H7 (cell line): ENCODE measurements around the gene TRIAP1. TPM values are rescaled to one million over a fixed set of nuclear protein-coding genes. Genes with fewer than 3 reads are reported as not detected.
"Not testable (repeated sequence)": the region's sequence is repeated elsewhere in the genome, so short reads cannot be mapped to it uniquely, and the experiment has no call there.

Experiments used
- DNase-seq: peaks from one replicate; pipeline ENCODE4 v3.0.0; 2012
- H3K27me3 ChIP-seq: 2 replicates; pipeline ENCODE4 v1.6.0; 2011; ENCODE audit warnings: mild to moderate bottlenecking, low read length; ENCODE audit not compliant: control insufficient read depth, insufficient read depth
- H3K36me3 ChIP-seq: replicated peaks from 2 replicates; pipeline ENCODE4 v1.5.1; 2011; ENCODE audit warnings: low read length; ENCODE audit not compliant: control insufficient read depth, insufficient read depth
- H3K4me3 ChIP-seq: 2 replicates; pipeline ENCODE4 v1.5.1; 2011; ENCODE audit warnings: low read depth, mild to moderate bottlenecking, control low read depth, low read length, moderate library complexity; ENCODE audit not compliant: insufficient read depth
- total RNA-seq: library from RNA; depleted of rRNA; stranded (reverse); fragments of >200 nt; shearing (Covaris generic); gene quantifications from 2 replicates; pipeline ENCODE4 v1.2.3, GENCODE V29; 2014

Gene TRIAP1
- total RNA-seq, 1 experiment from 2014 or later = 35.2 TPM

GRCh38 chr12:120457133-120457532 lies 10.9 kb upstream of the TRIAP1 start:
- peak; percentile 84 for DNase-seq
- H3K36me3 ChIP-seq = peaks cover 38% of the 10 kb centered on the region

GRCh38 chr12:120455302-120455701 lies 9.1 kb upstream of the TRIAP1 start:
- peaks cover 29% of the 10 kb centered on the region for H3K36me3 ChIP-seq
- no peak overlapping the region for H3K4me3 ChIP-seq
- no peak for DNase-seq
- H3K27me3 ChIP-seq = no peaks in the 10 kb centered on the region

More at GRCh38 chr12:120457133-120457532, 10.9 kb upstream of the TRIAP1 start:
- H3K4me3 ChIP-seq = no peak overlapping the region
- H3K27me3 ChIP-seq = no peaks in the 10 kb centered on the region

GRCh38 chr12:120453977-120454376 lies 7.8 kb upstream of the TRIAP1 start:
- Histone ChIP-seq H3K27me3 (no peaks in the 10 kb centered on the region), H3K4me3 (no peak overlapping the region), H3K36me3 (peaks cover 22% of the 10 kb centered on the region)
- DNase-seq = peak; percentile 74

DNA sequence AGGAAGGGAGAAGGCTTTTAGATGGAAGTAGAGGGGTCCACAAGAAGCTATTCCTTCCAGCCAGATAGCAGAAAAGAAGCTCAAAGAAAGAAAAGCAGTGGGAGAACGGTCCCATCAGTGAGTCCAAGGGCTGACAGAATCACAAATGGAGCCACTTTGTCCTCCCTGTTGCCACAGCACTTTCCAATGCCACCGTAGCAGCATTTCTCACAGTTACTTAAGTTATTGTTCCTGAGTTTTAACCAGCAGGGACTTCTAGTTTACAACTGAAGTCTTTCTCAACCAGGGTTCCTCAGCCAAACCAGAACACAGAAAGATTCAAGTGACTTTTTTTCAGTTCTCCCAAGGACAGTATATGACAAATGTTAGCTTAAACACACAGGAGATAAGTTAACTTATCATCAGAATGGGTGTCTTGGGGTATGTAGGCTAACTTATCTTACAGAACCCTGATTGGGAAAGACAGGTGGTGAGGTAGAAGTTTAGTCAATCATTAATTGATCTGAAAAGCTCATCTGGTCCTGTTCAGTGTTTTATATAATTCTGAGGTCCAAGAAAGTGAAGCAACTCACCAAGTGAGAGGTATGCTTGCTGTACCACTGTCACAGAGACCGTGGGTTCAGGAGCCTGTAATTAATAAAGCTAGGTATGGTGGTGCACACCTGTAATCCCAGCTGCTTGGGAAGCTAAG lies 7.0 kb upstream of the TRIAP1 start:
- H3K36me3 ChIP-seq = peaks cover 16% of the 10 kb centered on the region
- no peak overlapping the region for H3K4me3 ChIP-seq
- DNase-seq = no peak
- no peaks in the 10 kb centered on the region for H3K27me3 ChIP-seq

GRCh38 chr12:120452524-120452923 lies 6.3 kb upstream of the TRIAP1 start:
- H3K36me3 ChIP-seq = peaks cover 17% of the 10 kb centered on the region
- not testable (repeated sequence) for DNase-seq, H3K27me3 ChIP-seq, H3K4me3 ChIP-seq

DNA sequence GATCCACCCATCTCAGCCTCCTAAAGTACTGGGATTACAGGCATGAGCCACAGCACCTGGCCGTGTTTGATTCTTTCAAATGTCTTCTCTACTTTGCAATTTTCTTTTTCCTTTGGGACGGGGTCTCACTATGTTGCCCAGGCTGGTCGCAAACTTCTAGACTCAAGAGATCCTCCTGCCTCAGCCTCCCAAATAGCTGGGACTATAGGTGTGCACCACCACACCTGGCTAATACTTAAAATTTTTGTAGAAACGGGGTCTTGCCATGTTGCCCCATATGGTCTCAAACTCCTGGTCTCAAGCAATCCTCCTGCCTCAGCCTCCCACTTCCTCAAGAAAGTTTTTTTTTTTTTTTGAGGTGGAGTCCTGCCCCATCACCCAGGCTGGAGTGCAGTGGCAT lies 1.8 kb upstream of the TRIAP1 start:
- no peak for DNase-seq
- H3K4me3 ChIP-seq = no peak overlapping the region
- peaks cover 14% of the 10 kb centered on the region for H3K36me3 ChIP-seq
- no peaks in the 10 kb centered on the region for H3K27me3 ChIP-seq

DNA sequence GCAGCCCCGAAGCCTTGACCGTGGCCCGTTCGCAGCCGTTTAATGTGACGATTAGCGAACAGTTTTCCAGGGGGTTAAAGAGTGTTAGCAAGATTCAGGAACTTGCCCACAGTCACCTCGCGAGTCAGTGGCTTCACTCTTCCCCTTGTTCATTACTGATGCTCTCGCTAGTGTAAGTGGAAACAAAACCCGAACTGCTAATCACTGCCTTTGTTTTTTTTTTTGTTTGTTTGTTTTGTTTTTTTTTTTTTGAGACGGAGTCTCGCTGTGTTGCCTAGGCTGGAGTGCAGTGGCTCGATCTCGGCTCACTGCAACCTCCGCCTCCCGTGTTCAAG lies 627 bp upstream of the TRIAP1 start:
- peaks cover 12% of the 10 kb centered on the region for H3K36me3 ChIP-seq

DNA sequence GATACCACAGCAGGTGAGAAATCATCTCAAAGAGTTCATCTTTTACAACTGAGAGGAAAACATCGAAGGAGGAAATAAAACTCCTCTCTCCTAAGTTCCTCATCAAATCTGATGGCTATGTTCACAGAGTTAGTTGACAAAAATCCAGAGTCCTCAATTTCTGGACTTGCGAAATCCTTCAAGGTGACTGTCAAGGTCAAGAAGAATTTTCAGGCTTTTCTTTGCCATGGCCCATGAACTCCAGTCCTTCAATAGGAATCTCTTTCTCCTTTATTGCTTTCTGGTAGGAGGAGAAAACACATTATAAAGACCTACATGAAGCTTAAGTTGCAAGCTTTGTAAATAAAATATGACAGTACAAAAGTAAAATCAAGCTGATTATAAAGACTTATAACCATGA lies 1.5 kb downstream of the TRIAP1 start:
- Histone ChIP-seq H3K36me3 (peaks cover 15% of the 10 kb centered on the region), H3K27me3 (no peaks in the 10 kb centered on the region), H3K4me3 (no peak overlapping the region)
- DNase-seq = no peak

More for the DNA sequence above, 627 bp upstream of the TRIAP1 start:
- peak overlapping the region; percentile 99 for H3K4me3 ChIP-seq
- not testable (repeated sequence) for DNase-seq, H3K27me3 ChIP-seq

DNA sequence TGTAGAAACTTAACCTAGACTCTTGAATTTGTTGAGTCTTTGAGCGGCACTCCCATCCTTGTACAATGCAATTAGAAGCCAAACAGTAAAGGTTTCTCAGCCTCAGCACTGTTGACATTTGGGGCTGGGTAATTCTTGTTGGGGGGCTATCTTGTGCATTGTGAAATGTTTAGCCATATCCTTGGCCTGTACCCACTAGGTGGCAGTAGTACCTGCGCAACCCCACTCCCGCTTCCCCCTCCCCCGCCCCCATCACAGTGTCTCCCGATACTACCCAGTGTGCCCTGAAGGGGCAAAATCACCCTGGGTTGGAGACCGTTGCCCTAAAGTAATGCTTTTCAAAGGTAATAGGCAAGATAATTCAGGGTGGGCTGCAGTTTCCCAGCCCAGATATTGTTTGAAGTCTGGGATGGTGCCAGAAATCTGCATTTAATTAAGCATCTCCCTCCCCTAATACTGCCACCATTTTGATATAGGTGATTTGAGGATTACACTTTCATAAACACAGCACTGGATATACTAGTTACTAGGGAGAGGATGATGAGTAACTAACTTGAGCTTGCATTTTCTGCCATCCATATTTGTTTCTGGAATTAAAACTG lies 6.4 kb downstream of the TRIAP1 start:
- H3K27me3 ChIP-seq = no peaks in the 10 kb centered on the region
- peak; percentile 91 for DNase-seq
- H3K36me3 ChIP-seq = peaks cover 13% of the 10 kb centered on the region
- no peak overlapping the region for H3K4me3 ChIP-seq

GRCh38 chr12:120438495-120439198 lies 7.5 kb downstream of the TRIAP1 start:
- no peaks in the 10 kb centered on the region for H3K27me3 ChIP-seq
- no peak for DNase-seq
- H3K36me3 ChIP-seq = peaks cover 7% of the 10 kb centered on the region
- peak overlapping the region; percentile 90 for H3K4me3 ChIP-seq

DNA sequence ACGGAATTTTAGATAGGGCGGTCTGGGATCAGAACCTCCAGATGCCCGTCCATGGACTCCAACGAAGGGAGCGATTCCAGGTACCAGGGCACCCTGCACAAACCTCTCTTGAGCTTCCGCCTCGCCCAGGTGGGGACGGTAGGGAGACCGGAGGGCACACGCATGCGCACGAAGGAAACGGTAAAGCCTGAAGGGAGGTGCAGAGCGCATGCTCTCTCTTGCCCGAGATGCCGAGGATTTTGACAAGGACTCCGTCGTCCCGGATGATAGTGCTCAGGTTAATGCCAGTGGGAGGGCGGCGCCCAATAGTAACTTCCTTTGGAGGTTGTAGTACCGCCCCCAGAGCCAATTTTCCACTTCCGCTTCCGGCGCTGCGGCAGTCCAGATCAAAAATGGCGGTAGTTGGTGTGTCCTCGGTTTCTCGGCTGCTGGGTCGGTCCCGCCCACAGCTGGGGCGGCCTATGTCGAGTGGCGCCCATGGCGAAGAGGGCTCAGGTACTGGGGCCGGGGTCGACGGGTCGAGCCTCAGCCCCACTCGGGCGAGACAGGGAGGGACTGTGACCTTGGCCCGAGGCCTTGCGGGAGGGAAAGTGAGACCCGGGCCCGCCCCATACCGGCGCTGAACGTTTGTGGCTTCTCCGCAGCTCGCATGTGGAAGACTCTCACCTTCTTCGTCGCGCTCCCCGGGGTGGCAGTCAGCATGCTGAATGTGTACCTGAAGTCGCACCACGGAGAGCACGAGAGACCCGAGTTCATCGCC lies 8.3 kb downstream of the TRIAP1 start, which contains the start of gene COX6A1:
Gene COX6A1, plus strand, starts transcription at position 379 of the 760 bp plus-strand sequence. Its CDS starts 14 bp downstream, at position 393.
- peak; percentile 93 for DNase-seq
- Histone ChIP-seq H3K4me3 (peak within 1 kb of the TSS; percentile 90), H3K36me3 (peaks cover 7% of the 10 kb centered on the region), H3K27me3 (no peaks in the 10 kb centered on the region)

DNA sequence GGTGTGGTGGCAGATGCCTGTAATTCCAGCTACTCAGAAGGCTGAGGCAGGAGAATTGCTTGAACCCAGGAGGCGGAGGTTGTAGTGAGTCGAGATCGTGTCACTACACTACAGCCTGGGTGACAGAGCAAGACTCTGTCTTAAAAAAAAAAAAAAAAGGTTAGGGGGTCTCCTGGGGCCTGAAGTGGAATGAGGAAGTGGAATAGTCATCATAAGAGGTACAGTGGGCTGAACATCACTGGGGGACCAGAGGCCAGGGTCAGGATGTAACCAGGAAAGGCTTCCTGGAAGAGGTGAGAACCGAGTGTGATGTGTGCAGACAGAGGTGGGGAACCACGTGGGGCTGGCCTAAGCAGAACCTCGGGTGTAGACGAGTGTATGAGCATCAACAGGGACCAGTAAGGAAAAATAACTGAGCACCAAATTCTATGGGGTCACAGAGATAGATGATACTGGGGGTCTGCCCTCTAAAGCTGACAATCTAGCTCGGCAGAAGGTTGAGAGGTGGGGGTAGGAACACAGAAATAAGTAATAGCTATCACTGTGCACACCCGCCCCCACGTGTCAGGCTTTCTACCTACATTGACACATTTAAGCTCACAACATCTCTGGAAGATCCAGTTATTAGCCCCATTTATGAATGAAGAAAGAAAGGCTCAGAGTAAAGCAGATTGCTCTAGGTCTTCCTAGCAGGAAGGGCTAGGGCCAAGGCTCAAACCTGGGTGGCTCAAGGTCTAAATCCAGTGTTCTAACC lies 13.2 kb downstream of the TRIAP1 start:
- Histone ChIP-seq H3K36me3 (no peaks in the 10 kb centered on the region), H3K27me3 (no peaks in the 10 kb centered on the region), H3K4me3 (no peak overlapping the region)
- no peak for DNase-seq

GRCh38 chr12:120429368-120429767 lies 16.8 kb downstream of the TRIAP1 start:
- Histone ChIP-seq H3K4me3 (no peak overlapping the region), H3K27me3 (no peaks in the 10 kb centered on the region)
- no peak for DNase-seq

More at GRCh38 chr12:120429368-120429767, 16.8 kb downstream of the TRIAP1 start:
- H3K36me3 ChIP-seq = no peaks in the 10 kb centered on the region
